HG03139 (cell line): ENCODE data around the gene BICC1.
"Not testable (repeated sequence)": the region's sequence is repeated elsewhere in the genome, so short reads cannot be mapped to it uniquely, and the experiment has no call there.

Experiments used
- ATAC-seq: cut with Tn5 transposase; IDR thresholded peaks from one replicate; pipeline ENCODE4 v1.9.1; 2021; ENCODE audit not compliant: unreplicated experiment

BICC1 gene

GRCh38 chr10:58590152-58590840 lies 77.6 kb downstream of the BICC1 start:
- ATAC-seq = no peak

GRCh38 chr10:58590924-58591323 lies 78.3 kb downstream of the BICC1 start:
- ATAC-seq = no peak

DNA sequence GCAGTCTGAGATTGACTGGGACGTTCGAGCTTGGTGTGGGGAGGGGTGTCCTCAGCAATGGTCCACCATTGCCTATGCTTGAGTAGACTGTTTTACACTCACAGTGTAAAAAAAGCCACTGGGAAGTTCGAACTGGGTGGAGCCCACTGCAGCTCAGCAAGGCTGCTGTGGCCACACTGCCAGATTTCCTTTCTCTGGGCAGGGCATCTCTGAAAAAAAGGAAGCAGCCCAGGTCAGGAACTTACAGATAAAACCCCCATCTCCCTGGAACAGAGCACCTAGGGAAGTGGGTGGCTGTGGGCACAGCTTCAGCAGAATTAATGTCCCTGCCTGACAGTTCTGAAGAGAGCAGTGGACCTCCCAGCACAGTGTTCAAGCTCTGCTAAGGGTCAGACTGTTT lies 80.3 kb downstream of the BICC1 start:
- ATAC-seq = no peak

GRCh38 chr10:58597211-58597610 lies 84.5 kb downstream of the BICC1 start:
- not testable (repeated sequence) for ATAC-seq

GRCh38 chr10:58599927-58600553 lies 87.4 kb downstream of the BICC1 start:
- ATAC-seq = no peak

DNA sequence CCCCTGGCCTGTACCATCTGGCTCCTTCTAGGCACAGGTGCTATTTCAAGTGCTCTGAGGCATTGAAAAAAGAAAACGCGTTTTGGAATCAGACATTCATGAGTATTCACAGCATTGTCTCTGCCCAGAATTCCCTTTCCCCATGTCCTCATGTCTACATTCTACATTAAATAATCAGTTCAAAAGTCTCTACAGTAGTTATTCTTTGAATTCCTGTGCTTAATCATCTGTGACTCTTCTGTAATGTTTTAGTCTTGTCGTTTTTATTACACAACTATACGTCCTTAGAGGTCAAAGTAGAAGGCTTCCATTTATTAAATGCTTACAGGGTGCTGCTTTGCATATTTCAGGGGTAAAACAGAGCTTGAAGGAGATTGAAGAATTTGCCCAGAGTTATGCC lies 95.7 kb downstream of the BICC1 start:
- ATAC-seq = no peak

GRCh38 chr10:58608826-58609531 lies 96.3 kb downstream of the BICC1 start:
- no peak for ATAC-seq

DNA sequence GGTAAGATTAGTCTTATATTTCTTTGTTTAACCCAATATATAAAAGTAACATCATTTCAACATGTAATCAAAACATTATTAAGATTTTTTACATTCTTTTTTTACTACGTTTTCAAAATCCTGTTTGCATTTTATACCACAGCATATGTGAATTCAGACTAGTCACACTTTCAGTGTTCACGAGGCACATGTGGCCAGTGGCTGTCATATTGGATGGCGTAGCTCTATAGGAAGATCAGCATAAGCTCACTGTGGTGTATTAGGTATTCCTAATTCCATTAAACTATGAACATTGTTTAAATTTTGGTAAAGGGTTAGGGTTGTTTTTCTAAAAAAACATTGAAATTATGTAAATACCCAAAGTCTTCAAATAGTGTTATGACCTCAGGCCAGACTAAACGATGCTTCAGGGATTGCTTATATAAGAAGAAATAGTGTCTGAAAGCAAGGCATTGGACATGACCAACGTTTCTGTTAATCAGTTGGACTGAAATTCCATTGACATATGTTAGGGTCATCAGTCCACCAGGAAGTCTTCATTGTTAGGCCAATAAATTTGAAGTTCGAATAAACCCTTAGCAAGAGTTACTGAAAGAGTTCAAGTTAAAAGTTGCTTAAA lies 97.0 kb downstream of the BICC1 start:
- no peak for ATAC-seq

DNA sequence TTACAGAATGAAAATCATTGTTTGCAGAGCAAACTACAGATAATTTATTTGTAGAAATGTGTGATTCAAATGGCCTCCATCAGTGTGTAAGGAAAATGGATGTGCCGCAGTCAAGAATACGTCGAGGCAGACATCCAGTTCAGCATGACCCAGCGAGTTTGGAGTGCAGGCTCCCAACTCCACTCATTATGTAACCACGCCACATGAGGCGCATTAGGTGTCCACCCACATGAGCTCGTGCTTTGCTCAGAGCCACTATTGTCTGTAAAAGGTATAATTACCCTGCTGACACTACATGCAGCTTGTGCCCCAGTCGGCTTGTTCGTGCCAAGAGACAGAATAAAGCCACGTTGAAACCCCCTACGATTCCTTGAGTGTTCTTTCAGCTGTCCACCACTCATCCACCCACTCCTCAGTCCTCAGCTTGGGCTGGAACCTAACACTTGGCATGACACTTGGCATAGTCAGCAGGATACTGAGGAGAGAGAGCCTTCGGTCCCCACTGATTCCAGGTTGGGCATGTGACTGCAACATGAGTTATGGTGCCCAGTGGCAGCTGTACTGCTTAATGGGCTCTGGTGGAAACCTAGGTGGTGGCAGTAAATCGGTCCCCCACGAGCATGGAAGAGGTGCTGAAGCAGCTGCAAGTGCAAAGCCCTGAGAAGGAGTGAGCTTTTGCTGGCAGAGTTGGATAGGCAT lies 102.7 kb downstream of the BICC1 start:
- no peak for ATAC-seq

GRCh38 chr10:58618158-58618676 lies 105.5 kb downstream of the BICC1 start:
- no peak for ATAC-seq

DNA sequence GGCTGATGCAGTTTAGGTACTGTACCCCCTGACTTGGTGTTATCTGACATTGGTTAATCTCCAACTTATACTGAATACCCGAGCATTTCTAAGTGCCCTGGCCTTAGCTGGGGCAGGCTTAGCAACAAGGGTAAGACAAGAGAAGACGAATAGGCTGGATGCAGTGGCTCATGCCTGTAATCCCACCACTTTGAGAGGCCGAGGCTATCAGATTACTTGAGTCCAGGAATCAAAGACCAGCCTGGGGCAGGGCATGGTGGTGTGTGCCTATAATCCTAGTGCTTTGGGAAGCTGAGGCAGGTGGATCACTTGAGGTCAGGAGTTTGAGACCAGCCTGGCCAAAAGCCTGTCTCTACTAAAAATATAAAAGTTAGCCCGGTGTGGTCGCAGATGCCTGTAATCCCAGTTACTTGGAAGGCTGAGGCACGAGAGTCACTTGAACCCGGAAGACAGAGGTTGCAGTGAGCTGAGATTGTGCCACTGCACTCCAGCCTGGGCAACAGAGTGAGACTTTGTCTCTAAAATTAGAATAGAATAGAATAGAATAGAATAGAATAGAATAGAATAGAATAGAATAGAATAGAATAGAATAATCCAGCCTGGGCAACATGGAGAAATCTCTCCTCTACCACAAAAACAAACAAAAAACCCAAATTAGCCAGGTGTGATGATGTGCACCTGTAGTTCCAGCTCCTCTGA lies 108.9 kb downstream of the BICC1 start:
- no peak for ATAC-seq

DNA sequence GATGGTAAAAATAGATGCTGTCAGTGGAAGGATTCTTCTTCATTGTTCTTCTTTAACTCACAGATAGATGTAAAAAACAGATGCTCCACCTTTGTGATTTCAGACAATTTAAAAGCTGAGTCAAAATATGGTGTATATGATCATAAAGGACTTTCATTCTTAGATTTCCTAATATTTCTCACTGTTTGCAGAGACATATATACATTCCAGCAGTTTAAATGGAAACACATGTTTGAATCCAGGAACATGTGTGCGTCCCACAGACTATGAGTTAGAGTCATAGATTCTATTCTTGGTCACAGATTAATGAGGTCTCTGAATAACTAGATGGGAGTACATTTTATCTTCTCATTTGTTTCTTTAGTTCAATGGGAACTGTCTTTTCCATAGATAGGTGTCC lies 109.6 kb downstream of the BICC1 start:
- ATAC-seq = no peak

DNA sequence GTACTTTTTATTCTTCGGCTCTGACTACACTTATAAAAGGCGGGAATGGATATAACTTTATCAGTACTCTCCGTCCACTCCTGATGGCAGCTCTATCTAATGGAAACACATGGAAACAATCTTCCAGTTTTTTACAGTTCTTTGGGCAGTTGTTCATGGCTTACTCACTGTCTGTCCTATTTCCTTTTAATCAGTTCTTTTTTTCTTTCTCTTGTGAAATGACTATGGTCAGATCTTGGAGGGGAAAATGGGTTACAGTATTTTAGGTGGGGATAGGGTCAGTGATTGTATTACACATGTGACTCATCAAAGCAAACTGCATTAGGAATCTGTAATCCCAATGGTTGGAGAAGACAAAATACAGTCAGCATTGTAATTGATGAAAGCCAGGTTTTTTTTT lies 112.4 kb downstream of the BICC1 start:
- no peak for ATAC-seq

DNA sequence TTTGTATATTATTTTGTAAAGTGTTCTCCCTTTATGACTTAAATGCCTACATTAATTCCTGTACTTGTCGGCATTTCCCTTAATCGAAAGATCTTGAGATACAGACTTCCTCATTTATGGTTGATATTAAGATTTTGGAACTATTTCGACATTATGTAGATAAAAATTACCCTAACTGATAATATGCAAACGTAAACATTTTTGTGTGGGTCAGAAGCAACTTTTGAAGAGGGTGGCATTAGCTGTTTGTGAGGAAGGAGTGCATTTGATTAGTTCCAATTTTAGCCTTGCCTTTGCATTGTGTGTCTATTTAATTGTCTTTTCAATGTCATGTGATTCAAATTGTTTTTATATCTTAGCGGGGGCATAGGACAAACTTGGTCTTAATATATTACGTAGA lies 114.7 kb downstream of the BICC1 start:
- no peak for ATAC-seq

DNA sequence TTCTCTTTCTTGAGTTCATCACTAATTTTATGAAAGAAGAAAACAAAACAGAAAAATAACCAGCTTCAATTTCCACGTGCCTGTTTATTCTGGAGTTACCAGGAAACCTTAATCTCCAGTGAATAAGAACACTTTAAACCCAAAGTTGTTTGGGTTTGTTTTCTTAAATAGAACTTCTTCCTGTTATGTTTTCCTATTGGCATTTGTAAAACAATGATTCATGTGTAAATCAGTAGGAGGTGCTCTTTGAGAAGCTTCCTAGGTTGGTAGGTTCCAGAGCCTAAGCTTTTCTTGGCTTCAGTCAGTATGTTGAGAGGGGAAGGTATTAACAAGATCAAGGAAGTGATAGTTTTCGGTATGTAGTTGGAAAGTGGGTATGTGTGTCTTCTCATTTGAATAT lies 119.0 kb downstream of the BICC1 start:
- ATAC-seq = no peak

GRCh38 chr10:58632216-58632615 lies 119.5 kb downstream of the BICC1 start:
- ATAC-seq = no peak

GRCh38 chr10:58637352-58637751 lies 124.7 kb downstream of the BICC1 start:
- ATAC-seq = no peak

GRCh38 chr10:58638388-58638787 lies 125.7 kb downstream of the BICC1 start:
- no peak for ATAC-seq

- no peak for ATAC-seq
Measured at GRCh38 chr10:58641095-58641531, 128.4 kb downstream of the BICC1 start.

DNA sequence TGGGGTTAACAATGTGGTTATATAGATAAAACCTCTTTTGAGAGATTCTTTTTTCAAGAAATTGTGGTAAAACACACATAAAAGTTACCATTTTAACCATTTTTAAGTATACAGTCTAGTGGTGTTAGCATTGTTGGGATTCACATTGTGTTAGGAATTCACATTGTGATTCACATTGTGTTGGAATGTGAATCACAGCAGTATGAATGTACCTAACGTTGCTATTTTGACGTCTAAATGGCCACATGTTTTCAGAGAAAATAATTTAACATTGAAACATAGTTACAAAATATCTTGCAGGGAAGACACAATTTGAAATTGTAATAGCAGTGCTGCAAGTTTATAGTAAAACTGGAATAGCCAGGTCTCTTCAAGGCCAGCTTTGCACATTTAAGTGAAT lies 129.0 kb downstream of the BICC1 start:
- ATAC-seq = no peak
